Memory B cell (primary cell): Measurements from ENCODE around the gene CPPED1.

Source experiments
- ATAC-seq: fragments of 150-1000 bp; cut with Tn5 transposase; 2 replicates; pipeline ENCODE4 v1.10.0; 2021; ENCODE audit warnings: low read depth, mild to moderate bottlenecking, moderate library complexity
- DNase-seq, 2 donors: peaks; one replicate each; pipeline ENCODE4 v3.0.0; 2022; ENCODE audit warnings: low spot score in 2 of 2
- H3K27ac Mint-ChIP-seq: one replicate; pipeline ENCODE4 v1.8.0; 2022; ENCODE audit warnings: mild to moderate bottlenecking, moderate library complexity, mixed read lengths
- H3K27me3 Mint-ChIP-seq: one replicate; pipeline ENCODE4 v1.8.0; 2022; ENCODE audit warnings: mixed read lengths
- H3K36me3 Mint-ChIP-seq: one replicate; pipeline ENCODE4 v1.8.0; 2022; ENCODE audit warnings: mild to moderate bottlenecking, mixed read lengths
- H3K4me1 Mint-ChIP-seq: one replicate; pipeline ENCODE4 v1.8.0; 2022; ENCODE audit warnings: mixed read lengths
- H3K4me3 Mint-ChIP-seq: one replicate; pipeline ENCODE4 v1.8.0; 2022; ENCODE audit warnings: mild to moderate bottlenecking, moderate library complexity, mixed read lengths
- H3K9me3 Mint-ChIP-seq: one replicate; pipeline ENCODE4 v1.8.0; 2022; ENCODE audit warnings: mixed read lengths

CPPED1 gene

DNA sequence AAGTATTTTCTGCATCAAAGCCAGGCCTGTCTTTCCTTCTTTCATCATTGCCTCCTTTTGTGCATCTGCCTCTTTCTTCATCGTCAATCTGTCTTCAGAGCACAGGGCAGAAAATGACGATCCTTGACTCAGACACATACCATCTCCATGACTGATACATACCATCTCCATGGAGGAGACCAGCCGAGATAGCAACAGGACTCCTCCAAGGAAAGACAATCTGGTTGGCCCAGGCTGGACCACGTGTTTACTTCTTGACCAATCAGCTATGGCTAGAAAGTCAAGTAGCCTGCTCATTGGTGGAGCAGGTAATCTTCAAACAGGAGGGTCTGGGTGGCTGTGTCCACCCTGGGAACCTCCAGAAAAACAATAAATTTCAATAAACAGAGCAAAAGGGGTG lies 164.6 kb downstream of the CPPED1 start:
- DNase-seq, result no peak
- H3K27ac Mint-ChIP-seq, result no peak overlapping the region
- H3K9me3 Mint-ChIP-seq, result peaks cover 3% of the 10 kb centered on the region
- no peaks in the 10 kb centered on the region for H3K4me1 Mint-ChIP-seq
- H3K4me3 Mint-ChIP-seq, result no peak overlapping the region
- no peak for ATAC-seq
- no peaks in the 10 kb centered on the region for H3K36me3 Mint-ChIP-seq
- peaks cover 1% of the 10 kb centered on the region for H3K27me3 Mint-ChIP-seq

- no peak for ATAC-seq
- Mint-ChIP-seq H3K4me1 (no peaks in the 10 kb centered on the region), H3K9me3 (no peaks in the 10 kb centered on the region), H3K27ac (no peak overlapping the region), H3K4me3 (no peak overlapping the region), H3K27me3 (peaks cover 5% of the 10 kb centered on the region), H3K36me3 (no peaks in the 10 kb centered on the region)
- no peak for DNase-seq
Observed at GRCh38 chr16:12637002-12637401, 166.7 kb downstream of the CPPED1 start.

- no peak overlapping the region for H3K4me3 Mint-ChIP-seq
- H3K4me1 Mint-ChIP-seq, result no peaks in the 10 kb centered on the region
- no peak for ATAC-seq
- peaks cover 14% of the 10 kb centered on the region for H3K27me3 Mint-ChIP-seq
- H3K9me3 Mint-ChIP-seq, result no peaks in the 10 kb centered on the region
- H3K36me3 Mint-ChIP-seq, result no peaks in the 10 kb centered on the region
- no peak for DNase-seq
- no peak overlapping the region for H3K27ac Mint-ChIP-seq
Observed at GRCh38 chr16:12629271-12629670, 174.4 kb downstream of the CPPED1 start.

- Mint-ChIP-seq H3K4me3 (no peak overlapping the region), H3K4me1 (no peaks in the 10 kb centered on the region), H3K27me3 (peaks cover 10% of the 10 kb centered on the region), H3K27ac (no peak overlapping the region), H3K36me3 (no peaks in the 10 kb centered on the region), H3K9me3 (no peaks in the 10 kb centered on the region)
- DNase-seq, result no peak
- ATAC-seq, result no peak
Observed at GRCh38 chr16:12628536-12628935, 175.2 kb downstream of the CPPED1 start.

GRCh38 chr16:12627394-12627793 lies 176.3 kb downstream of the CPPED1 start:
- H3K4me1 Mint-ChIP-seq, result no peaks in the 10 kb centered on the region
- no peak for DNase-seq
- H3K36me3 Mint-ChIP-seq, result no peaks in the 10 kb centered on the region
- no peak overlapping the region for H3K27ac Mint-ChIP-seq
- H3K27me3 Mint-ChIP-seq, result peaks cover 10% of the 10 kb centered on the region
- no peak for ATAC-seq
- H3K4me3 Mint-ChIP-seq, result no peak overlapping the region
- H3K9me3 Mint-ChIP-seq, result no peaks in the 10 kb centered on the region

DNA sequence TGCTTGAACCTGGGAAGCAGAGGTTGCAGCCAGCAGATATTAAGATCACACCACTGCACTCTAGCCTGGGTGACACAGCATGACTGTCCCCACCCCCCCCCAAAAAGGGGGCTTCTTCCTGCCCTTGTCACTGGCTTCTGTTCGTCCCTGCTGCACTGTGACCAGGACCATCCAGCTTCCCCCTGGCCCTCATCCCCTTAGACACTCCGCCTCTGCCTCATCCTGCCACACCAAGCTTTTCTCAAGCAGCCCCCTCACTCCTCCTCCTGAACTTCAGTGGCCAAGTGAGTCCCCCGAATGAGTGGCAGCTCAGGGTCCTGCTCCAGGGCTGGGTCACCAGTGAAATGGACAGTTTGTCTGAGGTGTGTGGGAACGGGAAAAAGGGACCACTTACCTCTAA lies 177.3 kb downstream of the CPPED1 start:
- no peak for ATAC-seq
- Mint-ChIP-seq H3K27me3 (peaks cover 10% of the 10 kb centered on the region), H3K27ac (no peak overlapping the region), H3K4me1 (no peaks in the 10 kb centered on the region), H3K36me3 (no peaks in the 10 kb centered on the region), H3K9me3 (no peaks in the 10 kb centered on the region), H3K4me3 (no peak overlapping the region)
- DNase-seq, result no peak

DNA sequence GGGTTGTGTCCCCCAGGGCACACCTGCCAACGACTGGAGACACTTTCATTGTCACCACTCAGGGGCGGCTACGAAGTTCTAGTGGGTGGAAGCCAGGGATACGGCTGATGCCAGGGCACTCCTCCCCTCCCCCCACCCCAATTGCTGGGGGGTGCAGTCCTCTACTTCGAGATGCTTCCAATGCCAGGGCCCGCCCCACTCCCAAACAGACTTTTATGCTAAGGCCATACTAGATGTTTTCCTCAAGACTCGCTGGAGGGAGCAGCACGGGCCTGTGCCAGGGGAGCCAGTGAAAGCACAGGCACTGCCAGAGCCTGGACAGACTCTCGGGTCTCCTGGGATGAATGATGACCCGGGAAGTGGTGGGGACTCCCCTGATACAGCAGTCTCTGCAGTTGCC lies 178.0 kb downstream of the CPPED1 start:
- DNase-seq, result no peak
- Mint-ChIP-seq H3K27me3 (peaks cover 9% of the 10 kb centered on the region), H3K27ac (no peak overlapping the region), H3K36me3 (no peaks in the 10 kb centered on the region), H3K4me1 (no peaks in the 10 kb centered on the region), H3K4me3 (no peak overlapping the region), H3K9me3 (no peaks in the 10 kb centered on the region)
- ATAC-seq, result no peak

DNA sequence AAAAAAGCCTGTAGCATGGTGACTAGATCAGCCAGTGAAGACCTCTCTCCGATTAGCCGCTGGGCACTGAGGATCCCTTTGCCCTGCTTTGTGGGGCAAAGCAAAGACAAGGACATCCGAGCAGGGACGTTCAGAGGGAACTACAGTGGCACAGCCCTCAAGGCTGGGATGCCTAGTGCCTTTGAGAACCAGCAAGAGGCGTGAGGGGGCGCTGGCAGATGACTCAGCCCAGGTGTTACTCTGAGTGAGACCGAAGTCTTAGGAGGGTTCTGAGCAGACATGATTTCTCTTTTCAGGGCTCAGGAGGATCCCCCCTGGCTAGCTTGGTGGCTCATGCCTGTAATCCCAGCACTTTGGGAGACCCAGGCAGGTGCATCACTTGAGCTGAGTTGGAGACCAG lies 178.6 kb downstream of the CPPED1 start:
- Mint-ChIP-seq H3K4me1 (no peaks in the 10 kb centered on the region), H3K36me3 (no peaks in the 10 kb centered on the region), H3K9me3 (no peaks in the 10 kb centered on the region), H3K27ac (no peak overlapping the region), H3K4me3 (no peak overlapping the region), H3K27me3 (peaks cover 6% of the 10 kb centered on the region)
- ATAC-seq (no peak), DNase-seq (no peak)

GRCh38 chr16:12620150-12620549 lies 183.5 kb downstream of the CPPED1 start:
- H3K27me3 Mint-ChIP-seq, result no peaks in the 10 kb centered on the region
- no peak for ATAC-seq
- H3K4me3 Mint-ChIP-seq, result no peak overlapping the region
- no peaks in the 10 kb centered on the region for H3K36me3 Mint-ChIP-seq
- no peaks in the 10 kb centered on the region for H3K9me3 Mint-ChIP-seq
- no peaks in the 10 kb centered on the region for H3K4me1 Mint-ChIP-seq
- H3K27ac Mint-ChIP-seq, result no peak overlapping the region
- no peak for DNase-seq

DNA sequence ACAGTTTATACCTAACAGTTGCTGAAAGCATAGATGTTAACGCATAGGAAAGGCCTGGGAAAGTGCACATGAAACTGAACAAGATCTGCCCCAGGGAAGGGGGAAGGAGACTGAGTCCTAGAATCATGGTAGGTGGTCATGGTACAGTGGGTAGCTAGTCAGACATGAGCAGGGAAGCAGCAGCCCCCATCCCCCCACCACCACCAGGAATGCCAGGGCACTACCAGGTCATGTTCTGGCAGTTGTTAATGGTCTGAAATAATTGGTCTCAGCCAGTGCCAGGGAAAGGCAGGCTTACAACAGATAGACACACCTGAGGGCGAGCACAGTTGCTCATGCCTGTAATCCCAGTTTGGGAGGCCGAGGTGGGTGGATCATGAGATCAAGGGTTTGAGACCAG lies 185.2 kb downstream of the CPPED1 start:
- H3K9me3 Mint-ChIP-seq, result no peaks in the 10 kb centered on the region
- no peaks in the 10 kb centered on the region for H3K36me3 Mint-ChIP-seq
- peaks cover 2% of the 10 kb centered on the region for H3K4me1 Mint-ChIP-seq
- no peak for ATAC-seq
- no peak overlapping the region for H3K27ac Mint-ChIP-seq
- H3K27me3 Mint-ChIP-seq, result peaks cover 2% of the 10 kb centered on the region
- no peak for DNase-seq
- no peak overlapping the region for H3K4me3 Mint-ChIP-seq

DNA sequence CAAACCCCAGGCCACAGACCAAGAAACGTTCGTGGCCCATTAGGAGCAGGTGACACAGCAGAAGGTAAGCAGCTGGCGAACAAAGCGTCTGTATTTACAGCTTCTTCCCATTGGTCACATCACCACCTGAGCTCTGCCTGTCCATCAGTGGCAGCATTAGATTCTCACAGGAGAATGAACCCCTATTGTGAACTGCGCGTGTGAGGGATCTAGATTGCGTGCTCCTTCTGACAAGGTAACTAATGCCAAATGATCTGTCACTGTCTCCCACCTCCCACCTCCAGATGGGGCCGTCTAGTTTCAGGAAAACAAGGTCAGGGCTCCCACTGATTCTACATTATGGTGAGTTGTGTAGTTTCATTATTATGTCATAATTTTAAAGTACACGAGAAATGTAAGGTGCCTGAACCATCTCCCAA lies 186.3 kb downstream of the CPPED1 start:
- peaks cover 7% of the 10 kb centered on the region for H3K27me3 Mint-ChIP-seq
- ATAC-seq, result no peak
- DNase-seq, result no peak
- H3K27ac Mint-ChIP-seq, result no peak overlapping the region
- H3K9me3 Mint-ChIP-seq, result no peaks in the 10 kb centered on the region
- H3K36me3 Mint-ChIP-seq, result no peaks in the 10 kb centered on the region
- peaks cover 2% of the 10 kb centered on the region for H3K4me1 Mint-ChIP-seq
- H3K4me3 Mint-ChIP-seq, result no peak overlapping the region

- DNase-seq (no peak), ATAC-seq (no peak)
- Mint-ChIP-seq H3K36me3 (no peaks in the 10 kb centered on the region), H3K27me3 (peaks cover 10% of the 10 kb centered on the region), H3K4me1 (peaks cover 2% of the 10 kb centered on the region), H3K27ac (no peak overlapping the region), H3K9me3 (no peaks in the 10 kb centered on the region), H3K4me3 (no peak overlapping the region)
Observed at GRCh38 chr16:12614662-12615278, 188.9 kb downstream of the CPPED1 start.

DNA sequence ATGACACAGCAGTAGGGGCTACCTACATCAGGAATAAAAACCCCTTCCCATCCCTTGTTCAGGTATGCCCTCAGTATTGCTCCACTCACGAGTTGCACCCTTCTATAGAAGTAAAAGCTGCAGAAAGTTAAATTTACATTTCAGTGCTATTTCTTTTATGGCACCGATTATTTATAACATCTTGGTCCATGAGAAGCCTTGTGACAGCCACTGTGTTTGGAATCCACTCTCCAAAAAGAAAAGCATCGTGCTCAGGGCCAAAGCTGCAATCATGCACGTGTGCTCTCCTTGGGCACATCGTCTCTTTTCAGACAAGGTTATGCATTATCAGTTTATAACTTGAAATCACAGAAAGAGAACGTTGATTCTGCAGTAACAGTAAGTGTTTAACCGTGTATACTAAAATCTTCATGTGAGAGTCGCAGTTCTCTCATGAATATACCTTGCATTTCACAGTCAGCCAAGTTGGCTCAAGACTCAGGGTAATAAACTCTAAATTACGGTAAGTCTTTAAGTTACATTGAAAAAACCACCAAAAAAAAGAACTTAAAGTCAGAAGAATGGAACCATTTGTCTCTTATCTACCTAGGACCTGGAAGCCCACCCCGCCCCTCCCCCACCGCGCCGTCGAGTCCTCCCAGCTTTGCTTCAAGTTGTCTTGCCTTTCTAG lies 189.6 kb downstream of the CPPED1 start:
- no peaks in the 10 kb centered on the region for H3K36me3 Mint-ChIP-seq
- peaks cover 10% of the 10 kb centered on the region for H3K27me3 Mint-ChIP-seq
- H3K9me3 Mint-ChIP-seq, result no peaks in the 10 kb centered on the region
- peaks cover 2% of the 10 kb centered on the region for H3K4me1 Mint-ChIP-seq
- no peak for ATAC-seq
- no peak for DNase-seq
- H3K4me3 Mint-ChIP-seq, result no peak overlapping the region
- H3K27ac Mint-ChIP-seq, result no peak overlapping the region

- Mint-ChIP-seq H3K4me3 (no peak overlapping the region), H3K27ac (no peak overlapping the region)
- ATAC-seq, result peak; percentile 10
Observed at GRCh38 chr16:12613131-12613991, 190.3 kb downstream of the CPPED1 start.

More at GRCh38 chr16:12613131-12613991, 190.3 kb downstream of the CPPED1 start:
- DNase-seq, result no peak
- Mint-ChIP-seq H3K4me1 (peaks cover 2% of the 10 kb centered on the region), H3K27me3 (peaks cover 10% of the 10 kb centered on the region), H3K9me3 (peaks cover 4% of the 10 kb centered on the region), H3K36me3 (no peaks in the 10 kb centered on the region)
